PC-9 (cell line): ENCODE data around the gene NUBPL. TPM values are rescaled to one million over a fixed set of nuclear protein-coding genes. Genes with fewer than 3 reads are reported as not detected.

Source experiments
- BruUV-seq: library from RNA; stranded (reverse); fragments of 400-500 nt; replicated peaks from 2 replicates; lab custom pipeline; 2021; lab: Mats Ljungman, UMichigan
- CTCF ChIA-PET: fragments of 300-600 bp; sonication (Branson Sonifier 250); formaldehyde crosslinking; loops from one replicate; lab custom pipeline; 2022; ENCODE audit warnings: antibody characterized with exemption; lab: Charles Lee
- POLR2A ChIA-PET: fragments of 300-600 bp; sonication (Branson Sonifier 250); formaldehyde crosslinking; loops from one replicate; lab custom pipeline; 2022; ENCODE audit warnings: antibody characterized with exemption; ENCODE audit not compliant: unreplicated experiment; lab: Charles Lee
- DNase-seq, 2 experiments: peaks; one replicate each; pipeline versions ENCODE4 v3.0.0 to v3.0.0-alpha.2; 2015 to 2022; ENCODE audit warnings: mixed read lengths in 1 of 2
- H2AFZ ChIP-seq: fragments of 200-600 bp; sonication (generic); 2 replicates; pipeline ENCODE4 v1.8.1; 2017; ENCODE audit warnings: antibody characterized with exemption
- H3F3A ChIP-seq: fragments of 200-600 bp; sonication (generic); 2 replicates; pipeline ENCODE4 v1.8.1; 2017; ENCODE audit warnings: antibody characterized with exemption, mild to moderate bottlenecking, low read depth; ENCODE audit not compliant: insufficient read depth
- H3K27ac ChIP-seq: fragments of 200-600 bp; sonication (generic); 2 replicates; pipeline ENCODE4 v1.6.1; 2016; ENCODE audit warnings: mixed run types
- H3K27me3 ChIP-seq: fragments of 200-600 bp; sonication (generic); 2 replicates; pipeline ENCODE4 v1.6.1; 2016; ENCODE audit warnings: low read depth, mixed run types; ENCODE audit not compliant: insufficient read depth
- H3K36me3 ChIP-seq: fragments of 200-600 bp; sonication (generic); 2 replicates; pipeline ENCODE4 v1.6.1; 2016; ENCODE audit warnings: low read depth, mixed run types
- H3K4me1 ChIP-seq: fragments of 200-600 bp; sonication (generic); replicated peaks from 2 replicates; pipeline ENCODE4 v1.6.1; 2016; ENCODE audit warnings: mixed run types; ENCODE audit not compliant: insufficient read depth
- H3K4me2 ChIP-seq: fragments of 200-600 bp; sonication (generic); 2 replicates; pipeline ENCODE4 v1.6.1; 2017; ENCODE audit warnings: mixed run types
- H3K4me3 ChIP-seq: fragments of 200-600 bp; sonication (generic); 2 replicates; pipeline ENCODE4 v1.6.1; 2016; ENCODE audit warnings: mixed run types
- H3K79me2 ChIP-seq: fragments of 200-600 bp; sonication (generic); 2 replicates; pipeline ENCODE4 v1.6.1; 2017; ENCODE audit warnings: low read depth, mixed run types
- H3K9me2 ChIP-seq: fragments of 200-600 bp; sonication (generic); 2 replicates; pipeline ENCODE4 v1.8.1; 2017; ENCODE audit warnings: mild to moderate bottlenecking; ENCODE audit not compliant: insufficient read depth
- H3K9me3 ChIP-seq: fragments of 200-600 bp; sonication (generic); 2 replicates; pipeline ENCODE4 v1.8.1; 2016; ENCODE audit warnings: low read depth; ENCODE audit not compliant: insufficient read depth
- H4K20me1 ChIP-seq: fragments of 200-600 bp; sonication (generic); 2 replicates; pipeline ENCODE4 v1.8.1; 2017; ENCODE audit not compliant: insufficient read depth
- CTCF ChIP-seq: fragments of 200-600 bp; sonication (generic); conservative IDR thresholded peaks from 2 replicates; pipeline ENCODE4 v1.6.1; 2017; ENCODE audit warnings: mixed run types, antibody characterized with exemption, mild to moderate bottlenecking, moderate library complexity
- EZH2 ChIP-seq: fragments of 200-600 bp; sonication (generic); IDR thresholded peaks from 2 replicates; pipeline ENCODE4 v1.8.0; 2017; ENCODE audit warnings: antibody characterized with exemption, low read depth
- intact Hi-C: fragments of 100-400 bp; cut with micrococcal nuclease; formaldehyde crosslinking; loops from one replicate; pipeline ENCODE4 v1.10.0; 2022; ENCODE audit not compliant: unreplicated experiment
- total RNA-seq: library from RNA; stranded (reverse); gene quantifications from 2 replicates; pipeline ENCODE4 v1.2.3, GENCODE V29; 2021

NUBPL gene
- total RNA-seq, 1 experiment from 2014 or later: 14.6 TPM

- no peak overlapping the region for H3K4me3 ChIP-seq
- peaks cover 18% of the 10 kb centered on the region for H3K4me1 ChIP-seq
- H3K9me3 ChIP-seq: no peaks in the 10 kb centered on the region
- intact Hi-C loops: no loop called here
- H3K36me3 ChIP-seq: no peaks in the 10 kb centered on the region
- BruUV-seq: no TSS peak
- no peak for DNase-seq
- CTCF ChIA-PET: interaction anchor here (0.6 kb wide), 1 partner anchor 992 kb away, joined by 3 read pairs; no protein-coding TSS in a partner anchor
- no peaks in the 10 kb centered on the region for H3K9me2 ChIP-seq
- H3K27ac ChIP-seq: no peak overlapping the region
- POLR2A ChIA-PET: interaction anchor here (0.8 kb wide), 1 partner anchor 40 kb away, joined by 3 read pairs; no protein-coding TSS in a partner anchor
- no peak for TF ChIP-seq EZH2
- TF ChIP-seq CTCF: no peak
- H3K27me3 ChIP-seq: no peaks in the 10 kb centered on the region
- no peak overlapping the region for H3K4me2 ChIP-seq
- H4K20me1 ChIP-seq: no peaks in the 10 kb centered on the region
- no peaks in the 10 kb centered on the region for H3K79me2 ChIP-seq
- no peak overlapping the region for H2AFZ ChIP-seq
- no peaks in the 10 kb centered on the region; the same call in 1 of the 2 replicates for H3F3A ChIP-seq
Measured at GRCh38 chr14:31898838-31899528, 337.8 kb downstream of the NUBPL start.

- intact Hi-C loops: no loop called here
- Histone ChIP-seq H3K4me2 (peak overlapping the region; percentile 57; the same call in 1 of the 2 replicates), H2AFZ (no peak overlapping the region), H3K27me3 (no peaks in the 10 kb centered on the region), H3F3A (no peaks in the 10 kb centered on the region; the same call in 1 of the 2 replicates), H3K36me3 (no peaks in the 10 kb centered on the region), H3K4me1 (peaks cover 18% of the 10 kb centered on the region), H3K9me2 (no peaks in the 10 kb centered on the region), H3K79me2 (no peaks in the 10 kb centered on the region), H4K20me1 (no peaks in the 10 kb centered on the region), H3K4me3 (no peak overlapping the region), H3K9me3 (no peaks in the 10 kb centered on the region), H3K27ac (peak overlapping the region; percentile 58)
- TF ChIP-seq EZH2 (no peak), CTCF (no peak)
- BruUV-seq: no TSS peak
- CTCF ChIA-PET: no interaction called here
- POLR2A ChIA-PET: interaction anchor here (0.6 to 0.8 kb wide), 3 partner anchors 21 to 1448 kb away, joined by 3 to 8 read pairs (median 4); no protein-coding TSS in a partner anchor
- DNase-seq: peak; percentile 61 to 73
Measured at GRCh38 chr14:31902002-31902401, 340.8 kb downstream of the NUBPL start.

DNA sequence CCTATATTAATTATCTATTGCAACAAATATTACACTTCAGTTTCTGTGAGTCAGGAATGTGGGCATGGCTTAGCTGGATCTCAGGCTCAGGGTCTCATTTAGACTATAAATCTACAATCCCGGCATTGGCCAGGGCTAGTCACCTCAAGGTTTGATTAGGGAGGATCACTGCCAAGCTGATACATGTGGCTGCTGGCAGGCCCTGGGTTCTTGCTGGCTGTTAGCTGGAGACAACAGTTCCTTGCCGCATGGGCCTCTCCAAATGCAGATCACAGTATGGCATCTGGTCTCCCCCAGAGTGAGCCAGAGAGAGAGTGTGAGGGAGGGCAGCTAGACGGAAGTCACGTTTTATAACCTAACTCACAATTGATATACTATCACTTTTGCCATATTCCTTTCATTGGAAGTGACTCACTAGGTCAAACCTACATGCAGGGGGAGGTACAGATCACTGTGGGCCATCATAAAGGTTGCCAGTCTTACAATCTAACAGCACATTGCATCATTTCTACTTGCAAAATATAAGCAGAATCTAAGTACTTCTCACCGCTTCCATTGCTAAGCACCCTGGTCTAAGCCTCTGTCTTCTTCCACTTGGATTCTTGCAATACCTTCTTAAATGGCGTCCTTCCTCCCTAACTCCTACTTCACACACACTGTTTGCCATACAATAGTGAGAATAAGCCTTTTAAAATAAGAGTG lies 341.9 kb downstream of the NUBPL start:
- intact Hi-C loops: no loop called here

More for the DNA sequence above, 341.9 kb downstream of the NUBPL start:
- H4K20me1 ChIP-seq: no peaks in the 10 kb centered on the region
- peak overlapping the region; percentile 58; the same call in 1 of the 2 replicates for H3K27ac ChIP-seq
- no peaks in the 10 kb centered on the region for H3K36me3 ChIP-seq
- CTCF ChIA-PET: no interaction called here
- DNase-seq: no peak
- H3K79me2 ChIP-seq: no peaks in the 10 kb centered on the region
- no TSS peak for BruUV-seq
- TF ChIP-seq EZH2 (no peak), CTCF (no peak)
- H3K4me1 ChIP-seq: peaks cover 18% of the 10 kb centered on the region
- no peak overlapping the region for H2AFZ ChIP-seq
- no peak overlapping the region for H3K4me2 ChIP-seq
- no peaks in the 10 kb centered on the region for H3K9me3 ChIP-seq
- no peak overlapping the region for H3K4me3 ChIP-seq
- no peaks in the 10 kb centered on the region; the same call in 1 of the 2 replicates for H3F3A ChIP-seq
- H3K9me2 ChIP-seq: no peaks in the 10 kb centered on the region
- POLR2A ChIA-PET: no interaction called here
- no peaks in the 10 kb centered on the region for H3K27me3 ChIP-seq
